Fibroblast of lung (primary cell): ENCODE data around the gene ZNF710. TPM values are rescaled to one million over a fixed set of nuclear protein-coding genes. Genes with fewer than 3 reads are reported as not detected.

Source experiments
- DNase-seq, 2 donors: peaks; one replicate each; pipeline versions ENCODE4 v3.0.0 to v3.0.0-alpha.2; 2010; ENCODE audit warnings: low read depth in 2 of 2
- H2AFZ ChIP-seq: 2 replicates; pipeline ENCODE4 v1.5.1; 2012; ENCODE audit warnings: low read length, control low read depth, inconsistent platforms
- H3K27ac ChIP-seq: 2 replicates; pipeline ENCODE4 v1.5.1; 2011; ENCODE audit warnings: low read length, control low read depth; ENCODE audit not compliant: insufficient read depth
- H3K27me3 ChIP-seq: 2 replicates; pipeline ENCODE4 v1.5.1; 2011; ENCODE audit warnings: mild to moderate bottlenecking, low read length; ENCODE audit not compliant: control insufficient read depth, insufficient read depth
- H3K36me3 ChIP-seq: 2 replicates; pipeline ENCODE4 v1.5.1; 2011; ENCODE audit warnings: low read length; ENCODE audit not compliant: control insufficient read depth, insufficient read depth
- H3K4me1 ChIP-seq: 2 replicates; pipeline ENCODE4 v1.5.1; 2011; ENCODE audit warnings: low read length; ENCODE audit not compliant: control insufficient read depth, insufficient read depth; ENCODE audit errors: extremely low read depth
- H3K4me2 ChIP-seq: 2 replicates; pipeline ENCODE4 v1.5.1; 2011; ENCODE audit warnings: low read length, control low read depth; ENCODE audit not compliant: insufficient read depth; ENCODE audit errors: extremely low read depth
- H3K4me3 ChIP-seq, 4 experiments: fragments of 200-600 bp in 1 of 4; sonication (generic) in 1 of 4; replicated peaks in 1 of 4; 2 replicates each; pipeline ENCODE4 v1.5.1; 2011 to 2016; ENCODE audit warnings: low read length in 4 of 4, low read depth in 3 of 4, mild to moderate bottlenecking in 3 of 4, control low read depth in 2 of 4, inconsistent platforms in 1 of 4, mixed read lengths in 1 of 4; ENCODE audit not compliant: insufficient read depth in 1 of 4; ENCODE audit errors: control extremely low read depth in 1 of 4
- H3K79me2 ChIP-seq: 2 replicates; pipeline ENCODE4 v1.5.1; 2012; ENCODE audit warnings: mild to moderate bottlenecking, low read length, inconsistent platforms; ENCODE audit not compliant: control insufficient read depth, insufficient read depth
- H3K9ac ChIP-seq: 2 replicates; pipeline ENCODE4 v1.5.1; 2011; ENCODE audit warnings: mild to moderate bottlenecking, low read length, control low read depth; ENCODE audit not compliant: insufficient read depth
- H3K9me3 ChIP-seq: 2 replicates; pipeline ENCODE4 v1.5.1; 2012; ENCODE audit warnings: low read depth, low read length; ENCODE audit not compliant: control insufficient read depth, insufficient read depth
- H4K20me1 ChIP-seq: 2 replicates; pipeline ENCODE4 v1.5.1; 2011; ENCODE audit warnings: low read length; ENCODE audit not compliant: control insufficient read depth, insufficient read depth; ENCODE audit errors: extremely low read depth
- CTCF ChIP-seq, 2 donors: IDR thresholded peaks in 1 of 2; conservative IDR thresholded peaks in 1 of 2; 1 replicate in 1 of 2; 2 replicates in 1 of 2; pipeline ENCODE4 v1.5.1; 2011 to 2012; ENCODE audit warnings: low read length in 2 of 2, control low read depth in 1 of 2, inconsistent platforms in 1 of 2, low read depth in 1 of 2, mild to moderate bottlenecking in 1 of 2
- EZH2 ChIP-seq: IDR thresholded peaks from 2 replicates; pipeline ENCODE4 v1.5.1; 2012; ENCODE audit warnings: low read length, control low read depth, mild to moderate bottlenecking; ENCODE audit errors: missing control alignments
- polyA plus RNA-seq, 2 donors: library from polyadenylated mRNA; depleted of rRNA in 1 of 2; stranded (reverse) in 1 of 2; unstranded in 1 of 2; fragments of >200 nt; gene quantifications; 2 replicates each; pipeline ENCODE4 v1.2.1, GENCODE V29; 2011 to 2012; ENCODE audit warnings: missing spikeins in 1 of 2
- total RNA-seq: library from RNA; depleted of rRNA; stranded (reverse); fragments of >200 nt; gene quantifications from 2 replicates; pipeline ENCODE4 v1.2.1, GENCODE V29; 2014

The ZNF710 gene
- total and polyA plus RNA-seq, 2 donors (not counting 1 experiment from before 2014, with no cell fraction given): 2.1 to 9.4 TPM

DNA sequence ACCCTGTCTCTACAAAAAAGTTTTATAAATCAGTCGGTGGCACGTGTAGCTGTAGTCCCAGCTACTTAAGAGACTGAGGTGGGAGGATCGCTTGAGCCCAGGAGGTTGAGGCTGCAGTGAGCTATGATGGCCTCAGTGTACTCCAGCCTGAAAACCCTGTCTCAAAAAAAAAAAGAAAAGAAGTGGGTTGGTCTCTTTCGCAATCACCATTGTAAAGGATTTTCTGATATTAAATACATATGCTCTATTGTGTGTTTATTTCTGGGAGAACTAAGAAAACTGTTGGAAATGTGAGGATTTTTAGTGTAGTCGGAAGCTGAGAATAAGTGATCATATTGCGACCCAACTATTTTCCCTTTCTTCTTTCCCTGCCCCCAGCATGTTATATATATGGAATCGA lies 7.5 kb downstream of the ZNF710 start:
- Histone ChIP-seq H3K36me3 (no peaks in the 10 kb centered on the region), H3K27me3 (no peaks in the 10 kb centered on the region), H3K9ac (no peak overlapping the region), H3K9me3 (no peaks in the 10 kb centered on the region), H3K27ac (no peak overlapping the region), H3K4me1 (peaks cover 18% of the 10 kb centered on the region), H3K79me2 (peaks cover 58% of the 10 kb centered on the region), H4K20me1 (no peaks in the 10 kb centered on the region), H3K4me3 (no peak overlapping the region), H3K4me2 (no peak overlapping the region), H2AFZ (no peak overlapping the region)
- peak in 1 of 2 donors; percentile 9 for DNase-seq
- TF ChIP-seq EZH2: no peak
- TF ChIP-seq CTCF (conservative IDR thresholded peaks at IDR 0.05 in 1 of 2, IDR thresholded peaks at IDR 0.05 in 1 of 2; ENCODE audit: low read depth in 1 of 2, low read length in 2 of 2): no peak

DNA sequence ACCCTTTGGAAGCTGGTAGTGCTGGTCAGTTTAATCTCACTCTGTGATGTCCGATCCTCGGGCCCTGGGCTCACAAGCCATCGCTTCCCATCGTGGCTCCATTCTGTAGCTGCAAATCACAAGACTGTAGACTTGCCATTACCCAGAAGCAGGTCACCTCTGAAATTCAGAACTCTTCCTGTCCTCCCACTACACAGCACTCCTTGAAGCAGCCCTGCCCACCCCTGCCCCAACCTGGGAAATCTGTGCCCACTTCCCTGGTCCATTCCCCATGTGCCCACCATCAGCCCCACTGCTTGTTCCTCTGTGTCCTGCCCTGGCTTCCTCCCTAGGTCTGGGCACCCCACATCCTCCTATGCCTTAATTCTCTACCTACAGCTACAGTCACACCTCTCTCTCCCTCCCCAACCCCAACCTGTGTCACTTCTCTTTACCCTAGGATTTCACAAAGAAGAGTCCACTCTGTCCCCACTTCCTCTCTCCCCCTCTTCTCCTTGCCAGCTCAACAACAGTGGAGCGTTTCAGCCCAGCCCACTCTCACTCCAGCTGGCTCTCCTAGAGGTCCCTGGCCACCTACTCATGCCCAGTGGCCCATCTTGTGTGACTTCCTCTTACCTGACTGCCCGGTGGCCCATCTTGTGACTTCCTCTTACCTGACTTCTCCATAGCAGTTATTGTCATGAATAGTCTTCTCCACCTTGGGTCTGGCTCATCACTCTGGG lies 8.3 kb downstream of the ZNF710 start:
- Histone ChIP-seq H3K27me3 (no peaks in the 10 kb centered on the region), H3K36me3 (no peaks in the 10 kb centered on the region), H2AFZ (no peak overlapping the region), H4K20me1 (no peaks in the 10 kb centered on the region), H3K4me3 (no peak overlapping the region), H3K4me1 (peaks cover 10% of the 10 kb centered on the region), H3K9ac (no peak overlapping the region), H3K79me2 (peaks cover 53% of the 10 kb centered on the region), H3K27ac (no peak overlapping the region), H3K9me3 (no peaks in the 10 kb centered on the region), H3K4me2 (no peak overlapping the region)
- TF ChIP-seq EZH2: no peak
- TF ChIP-seq CTCF (conservative IDR thresholded peaks at IDR 0.05 in 1 of 2, IDR thresholded peaks at IDR 0.05 in 1 of 2; ENCODE audit: low read depth in 1 of 2, low read length in 2 of 2): no peak
- DNase-seq: no peak

DNA sequence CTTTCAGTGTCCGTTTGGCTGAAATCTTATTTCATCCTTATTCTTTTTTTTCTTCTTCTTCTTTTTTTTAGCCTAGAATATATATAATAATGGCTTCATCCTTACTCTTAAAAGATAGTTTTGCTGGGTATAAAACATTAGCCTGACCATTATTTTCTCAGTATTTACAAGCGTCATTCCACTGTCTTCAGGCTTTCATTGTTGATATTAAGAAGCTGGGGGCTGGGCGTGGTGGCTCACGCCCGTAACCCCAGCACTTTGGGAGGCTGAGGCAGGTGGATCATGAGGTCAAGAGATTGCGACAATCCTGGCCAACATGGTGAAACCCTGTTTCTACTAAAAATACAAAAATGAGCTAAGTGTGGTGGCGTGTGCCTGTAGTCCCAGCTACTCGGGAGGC lies 10.6 kb downstream of the ZNF710 start:
- no peak for DNase-seq
- TF ChIP-seq EZH2 (no peak), CTCF (conservative IDR thresholded peaks at IDR 0.05 in 1 of 2, IDR thresholded peaks at IDR 0.05 in 1 of 2; ENCODE audit: low read depth in 1 of 2, low read length in 2 of 2) (no peak)
- H3K9ac ChIP-seq: no peak overlapping the region
- no peak overlapping the region for H3K27ac ChIP-seq
- no peak overlapping the region for H3K4me2 ChIP-seq
- no peak overlapping the region for H3K4me3 ChIP-seq
- H3K27me3 ChIP-seq: no peaks in the 10 kb centered on the region
- H3K4me1 ChIP-seq: no peaks in the 10 kb centered on the region
- no peaks in the 10 kb centered on the region for H3K36me3 ChIP-seq
- no peaks in the 10 kb centered on the region for H3K9me3 ChIP-seq
- H2AFZ ChIP-seq: no peak overlapping the region
- H4K20me1 ChIP-seq: peaks cover 2% of the 10 kb centered on the region
- peaks cover 43% of the 10 kb centered on the region for H3K79me2 ChIP-seq
